Keratinocyte (primary cell): Measurements from ENCODE around the gene RRAS. TPM values are rescaled to one million over a fixed set of nuclear protein-coding genes. Genes with fewer than 3 reads are reported as not detected.
A peak's percentile ranks its signal among the peaks of the same experiment; 100 is the strongest.

Experiments
- DNase-seq: peaks from one replicate; pipeline ENCODE4 v3.0.0-alpha.2; 2011; ENCODE audit warnings: low read depth, missing footprints, low spot score
- FAIRE-seq: peaks from 2 replicates; lab custom pipeline; 2011; peaks lifted over from hg19 to GRCh38; lab: Jason Lieb, UNC
- H2AFZ ChIP-seq: 2 replicates; pipeline ENCODE4 v1.6.0; 2012; ENCODE audit warnings: low read length, control low read depth, inconsistent platforms; ENCODE audit not compliant: control insufficient read depth
- H3K27ac ChIP-seq: 2 replicates; pipeline ENCODE4 v1.5.1; 2011; ENCODE audit warnings: low read length; ENCODE audit not compliant: control insufficient read depth, insufficient read depth
- H3K27me3 ChIP-seq: 3 replicates; pipeline ENCODE4 v1.6.0; 2011; ENCODE audit warnings: low read length; ENCODE audit not compliant: control insufficient read depth, insufficient read depth; ENCODE audit errors: extremely low read depth
- H3K36me3 ChIP-seq, 2 experiments: 2 replicates in 1 of 2; 3 replicates in 1 of 2; pipeline ENCODE4 v1.5.1; 2011; ENCODE audit warnings: low read length in 2 of 2, mild to moderate bottlenecking in 1 of 2; ENCODE audit not compliant: control insufficient read depth in 2 of 2, insufficient read depth in 2 of 2; ENCODE audit errors: extremely low read depth in 1 of 2
- H3K4me1 ChIP-seq: 3 replicates; pipeline ENCODE4 v1.5.1; 2011; ENCODE audit warnings: low read length; ENCODE audit not compliant: control insufficient read depth, insufficient read depth; ENCODE audit errors: extremely low read depth
- H3K4me2 ChIP-seq: 3 replicates; pipeline ENCODE4 v1.6.0; 2011; ENCODE audit warnings: low read depth, low read length; ENCODE audit not compliant: control insufficient read depth, insufficient read depth; ENCODE audit errors: extremely low read depth
- H3K4me3 ChIP-seq, 3 experiments: fragments of 200-600 bp in 1 of 3; sonication (generic) in 1 of 3; 2 replicates in 2 of 3; 3 replicates in 1 of 3; pipeline ENCODE4 v1.5.1; 2011 to 2016; ENCODE audit warnings: low read length in 3 of 3, mild to moderate bottlenecking in 3 of 3, control low read depth in 2 of 3, inconsistent platforms in 1 of 3, low read depth in 1 of 3, mixed read lengths in 1 of 3, mixed run types in 1 of 3, moderate library complexity in 1 of 3; ENCODE audit not compliant: control insufficient read depth in 2 of 3, insufficient read depth in 2 of 3; ENCODE audit errors: extremely low read depth in 1 of 3
- H3K79me2 ChIP-seq: 2 replicates; pipeline ENCODE4 v1.6.0; 2012; ENCODE audit warnings: low read length; ENCODE audit not compliant: control insufficient read depth, insufficient read depth
- H3K9ac ChIP-seq: 3 replicates; pipeline ENCODE4 v1.6.0; 2011; ENCODE audit warnings: low read length; ENCODE audit not compliant: control insufficient read depth, insufficient read depth; ENCODE audit errors: extremely low read depth
- H3K9me1 ChIP-seq: 3 replicates; pipeline ENCODE4 v1.6.0; 2011; ENCODE audit warnings: low read length; ENCODE audit not compliant: control insufficient read depth, insufficient read depth; ENCODE audit errors: extremely low read depth
- H3K9me3 ChIP-seq: 2 replicates; pipeline ENCODE4 v1.5.1; 2012; ENCODE audit warnings: low read depth, low read length; ENCODE audit not compliant: control insufficient read depth
- H4K20me1 ChIP-seq: 3 replicates; pipeline ENCODE4 v1.6.0; 2011; ENCODE audit warnings: low read length; ENCODE audit not compliant: control insufficient read depth, insufficient read depth; ENCODE audit errors: extremely low read depth
- EZH2 ChIP-seq: IDR thresholded peaks from one replicate; pipeline ENCODE4 v1.6.1; 2012; ENCODE audit warnings: inconsistent platforms, mild to moderate bottlenecking, low read length, moderate library complexity
- dilution Hi-C: fragments of 300-500 bp; cut with MboI; formaldehyde crosslinking; loops from one replicate; pipeline ENCODE4 v1.7.0; 2020; ENCODE audit warnings: low sequenced_read_pairs; ENCODE audit not compliant: extremely low pct_ligation_motif_present
- polyA plus RNA-seq, 5 experiments: library from polyadenylated mRNA; depleted of rRNA in 3 of 5; stranded (reverse) in 3 of 5; stranded (forward) in 1 of 5; unstranded in 1 of 5; fragments of >200 nt; gene quantifications; 1 replicate in 1 of 5; 2 replicates in 3 of 5; 3 replicates in 1 of 5; pipeline versions ENCODE4 v1.2.1 to v1.2.3, GENCODE V29; 2011 to 2012; ENCODE audit warnings: missing spikeins in 2 of 5, low read depth in 1 of 5, low replicate concordance in 1 of 5
- TF ChIP-seq, protein P1 (sequence below), 3 experiments: IDR thresholded peaks in 1 of 3; conservative IDR thresholded peaks in 1 of 3; optimal IDR thresholded peaks in 1 of 3; 2 replicates in 2 of 3; 3 replicates in 1 of 3; pipeline versions ENCODE3 to v1.5.1; 2011; ENCODE audit warnings: low read length in 3 of 3, mild to moderate bottlenecking in 3 of 3, moderate library complexity in 2 of 3, control low read depth in 1 of 3, inconsistent platforms in 1 of 3; ENCODE audit not compliant: insufficient read depth in 2 of 3; ENCODE audit errors: extremely low read depth in 1 of 3

RRAS gene
- polyA plus RNA-seq, 1 donor (not counting 4 experiments of a cell fraction or from before 2014, with no cell fraction given), result 98.1 TPM

DNA sequence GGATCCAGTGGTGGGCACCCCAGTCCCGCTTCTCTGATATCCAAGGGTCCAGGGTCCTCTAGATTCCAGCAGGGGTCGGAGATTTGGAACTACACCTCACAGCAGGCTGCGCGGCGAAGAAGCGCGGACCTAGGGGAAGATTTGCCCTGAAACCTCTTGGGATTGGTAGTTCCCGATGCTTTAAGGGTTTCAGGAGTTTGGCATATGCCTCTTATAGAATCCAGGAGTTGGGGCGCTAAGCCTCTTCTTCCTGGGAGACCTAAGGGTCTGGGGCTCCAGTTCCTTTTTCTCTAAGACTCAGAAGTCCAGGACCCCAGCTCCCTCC, 26.1 kb upstream of the RRAS start:
- Histone ChIP-seq H3K27me3 (no peaks in the 10 kb centered on the region), H3K27ac (peak overlapping the region; percentile 90), H3K36me3 (peaks cover 8 to 22% of the 10 kb centered on the region in 2 experiments), H2AFZ (peak overlapping the region; percentile 58), H3K9ac (peak overlapping the region; percentile 93), H3K4me1 (peaks cover 12% of the 10 kb centered on the region), H3K9me1 (no peaks in the 10 kb centered on the region), H3K79me2 (peaks cover 32% of the 10 kb centered on the region), H4K20me1 (peaks cover 11% of the 10 kb centered on the region), H3K4me3 (peak overlapping the region; percentile 61 to 93 (median 85)), H3K9me3 (no peaks in the 10 kb centered on the region), H3K4me2 (peak overlapping the region; percentile 96)
- dilution Hi-C loops, result no loop called here
- TF ChIP-seq EZH2, result no peak
- TF ChIP-seq, protein P1, sequence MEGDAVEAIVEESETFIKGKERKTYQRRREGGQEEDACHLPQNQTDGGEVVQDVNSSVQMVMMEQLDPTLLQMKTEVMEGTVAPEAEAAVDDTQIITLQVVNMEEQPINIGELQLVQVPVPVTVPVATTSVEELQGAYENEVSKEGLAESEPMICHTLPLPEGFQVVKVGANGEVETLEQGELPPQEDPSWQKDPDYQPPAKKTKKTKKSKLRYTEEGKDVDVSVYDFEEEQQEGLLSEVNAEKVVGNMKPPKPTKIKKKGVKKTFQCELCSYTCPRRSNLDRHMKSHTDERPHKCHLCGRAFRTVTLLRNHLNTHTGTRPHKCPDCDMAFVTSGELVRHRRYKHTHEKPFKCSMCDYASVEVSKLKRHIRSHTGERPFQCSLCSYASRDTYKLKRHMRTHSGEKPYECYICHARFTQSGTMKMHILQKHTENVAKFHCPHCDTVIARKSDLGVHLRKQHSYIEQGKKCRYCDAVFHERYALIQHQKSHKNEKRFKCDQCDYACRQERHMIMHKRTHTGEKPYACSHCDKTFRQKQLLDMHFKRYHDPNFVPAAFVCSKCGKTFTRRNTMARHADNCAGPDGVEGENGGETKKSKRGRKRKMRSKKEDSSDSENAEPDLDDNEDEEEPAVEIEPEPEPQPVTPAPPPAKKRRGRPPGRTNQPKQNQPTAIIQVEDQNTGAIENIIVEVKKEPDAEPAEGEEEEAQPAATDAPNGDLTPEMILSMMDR (optimal IDR thresholded peaks at IDR 0.05 in 1 of 3, IDR thresholded peaks at IDR 0.05 in 1 of 3, conservative IDR thresholded peaks at IDR 0.05 in 1 of 3; ENCODE audit: extremely low read depth in 1 of 3, insufficient read depth in 2 of 3, low read length in 3 of 3), result no peak
- DNase-seq (no peak), FAIRE-seq (no peak)

GRCh38 chr19:49665351-49666119, 25.6 kb upstream of the RRAS start, which contains the start of the genes BCL2L12 and IRF3:
BCL2L12 (plus strand) TSS chr19:49665933; CDS start chr19:49666693, 760 bp downstream.
IRF3 (minus strand) TSS chr19:49665857; CDS start chr19:49664838, 1,019 bp downstream.
- Histone ChIP-seq H2AFZ (peak within 1 kb of the TSS; percentile 82), H3K9me1 (no peaks in the 10 kb centered on the region), H3K4me2 (peak within 1 kb of the TSS; percentile 96), H4K20me1 (peaks cover 11% of the 10 kb centered on the region), H3K27me3 (no peaks in the 10 kb centered on the region), H3K4me1 (peaks cover 12% of the 10 kb centered on the region), H3K4me3 (peak within 1 kb of the TSS; percentile 61 to 93 (median 85)), H3K9ac (peak within 1 kb of the TSS; percentile 93), H3K27ac (peak within 1 kb of the TSS; percentile 90), H3K36me3 (peaks cover 8 to 23% of the 10 kb centered on the region in 2 experiments), H3K79me2 (peaks cover 32% of the 10 kb centered on the region), H3K9me3 (no peaks in the 10 kb centered on the region)
- peak; percentile 73 for FAIRE-seq
- dilution Hi-C loops, result no loop called here
- DNase-seq, result peak; percentile 80
- no peak for TF ChIP-seq EZH2
- TF ChIP-seq, protein P1 (optimal IDR thresholded peaks at IDR 0.05 in 1 of 3, IDR thresholded peaks at IDR 0.05 in 1 of 3, conservative IDR thresholded peaks at IDR 0.05 in 1 of 3; ENCODE audit: extremely low read depth in 1 of 3, insufficient read depth in 2 of 3, low read length in 3 of 3), result peak in 1 of 3 experiments; percentile 17
